Thoracic aorta (tissue), 2 donors: ENCODE measurements around the gene CEBPA. TPM values are rescaled to one million over a fixed set of nuclear protein-coding genes. Genes with fewer than 3 reads are reported as not detected.

ENCODE experiments used
- ATAC-seq: fragments of 150-250 bp; one replicate; pipeline ENCODE4 v1.8.0; 2017; ENCODE audit warnings: low read depth; ENCODE audit not compliant: insufficient number of reproducible peaks, low FRiP score
- DNase-seq: peaks from one replicate; pipeline ENCODE4 v3.0.0-alpha.2; 2020; ENCODE audit warnings: low spot score
- H3K27ac ChIP-seq, 2 donors: fragments of 200-600 bp; sonication (generic); 1 replicate in 1 of 2; 2 replicates in 1 of 2; pipeline ENCODE4 v1.5.1; 2016; ENCODE audit warnings: mild to moderate bottlenecking in 2 of 2, moderate library complexity in 2 of 2
- H3K27me3 ChIP-seq: fragments of 200-600 bp; sonication (generic); replicated peaks from 2 replicates; pipeline ENCODE4 v1.6.0; 2016; ENCODE audit warnings: mild to moderate bottlenecking; ENCODE audit not compliant: insufficient read depth
- H3K36me3 ChIP-seq: fragments of 200-600 bp; sonication (generic); one replicate; pipeline ENCODE4 v1.5.1; 2016
- H3K4me1 ChIP-seq, 2 donors: fragments of 200-600 bp; sonication (generic); 1 replicate in 1 of 2; 2 replicates in 1 of 2; pipeline versions ENCODE4 v1.5.1 to v1.6.0; 2016; ENCODE audit warnings: low read depth in 2 of 2, mild to moderate bottlenecking in 1 of 2; ENCODE audit not compliant: control insufficient read depth in 1 of 2
- H3K4me3 ChIP-seq: fragments of 200-600 bp; sonication (generic); 2 replicates; pipeline ENCODE4 v1.5.1; 2016; ENCODE audit warnings: mild to moderate bottlenecking
- H3K9me3 ChIP-seq: fragments of 200-600 bp; sonication (generic); 2 replicates; pipeline ENCODE4 v1.5.1; 2016
- CTCF ChIP-seq: fragments of 200-600 bp; sonication (generic); IDR thresholded peaks from one replicate; pipeline ENCODE4 v1.5.1; 2019; ENCODE audit warnings: antibody characterized with exemption
- total RNA-seq, 2 donors: library from RNA; depleted of rRNA; stranded (reverse); fragments of >200 nt; gene quantifications; one replicate each; pipeline versions ENCODE4 v1.1.0 to v1.2.3, GENCODE V29; 2016

CEBPA gene
- total RNA-seq, 2 donors from 2014 or later = 4.7 to 4.9 TPM

GRCh38 chr19:33300009-33300893 is 2.1 kb downstream of the CEBPA start:
- Histone ChIP-seq H3K36me3 (no peaks in the 10 kb centered on the region), H3K9me3 (no peaks in the 10 kb centered on the region), H3K4me1 (peaks cover 4 to 32% of the 10 kb centered on the region in 2 donors), H3K27ac (no peak overlapping the region), H3K27me3 (no peaks in the 10 kb centered on the region), H3K4me3 (peak overlapping the region; percentile 95)
- DNase-seq (no peak), ATAC-seq (no peak)
- no peak for TF ChIP-seq CTCF

GRCh38 chr19:33299051-33299688 is 3.2 kb downstream of the CEBPA start:
- Histone ChIP-seq H3K4me1 (peaks cover 4 to 27% of the 10 kb centered on the region in 2 donors), H3K36me3 (no peaks in the 10 kb centered on the region)
- DNase-seq = no peak

GRCh38 chr19:33298146-33298911 is 4.0 kb downstream of the CEBPA start:
- no peak overlapping the region for H3K4me3 ChIP-seq
- H3K9me3 ChIP-seq = no peaks in the 10 kb centered on the region
- ATAC-seq (no peak), DNase-seq (no peak)
- no peaks in the 10 kb centered on the region for H3K27me3 ChIP-seq
- no peak overlapping the region for H3K27ac ChIP-seq
- TF ChIP-seq CTCF = no peak
- H3K4me1 ChIP-seq = peaks cover 8 to 25% of the 10 kb centered on the region in 2 donors
- H3K36me3 ChIP-seq = no peaks in the 10 kb centered on the region

More at GRCh38 chr19:33299051-33299688, 3.2 kb downstream of the CEBPA start:
- Histone ChIP-seq H3K9me3 (no peaks in the 10 kb centered on the region), H3K27ac (no peak overlapping the region), H3K27me3 (no peaks in the 10 kb centered on the region), H3K4me3 (no peak overlapping the region)
- ATAC-seq = no peak
- TF ChIP-seq CTCF = no peak

GRCh38 chr19:33297401-33298145 is 4.8 kb downstream of the CEBPA start:
- Histone ChIP-seq H3K27me3 (no peaks in the 10 kb centered on the region), H3K9me3 (no peaks in the 10 kb centered on the region), H3K36me3 (no peaks in the 10 kb centered on the region), H3K27ac (no peak overlapping the region), H3K4me3 (no peak overlapping the region), H3K4me1 (peaks cover 11 to 32% of the 10 kb centered on the region in 2 donors)
- ATAC-seq (no peak), DNase-seq (no peak)
- no peak for TF ChIP-seq CTCF
